A172 (cell line): ENCODE data around the gene NLK. TPM values are rescaled to one million over a fixed set of nuclear protein-coding genes. Genes with fewer than 3 reads are reported as not detected.
"Not testable (repeated sequence)": the region's sequence is repeated elsewhere in the genome, so short reads cannot be mapped to it uniquely, and the experiment has no call there.

Experiments used
- DNase-seq: peaks from one replicate; pipeline ENCODE4 v3.0.0-alpha.2; 2015; ENCODE audit warnings: low spot score
- total RNA-seq: library from RNA; depleted of rRNA; stranded (reverse); fragments of >200 nt; shearing (Covaris generic); gene quantifications from 2 replicates; pipeline ENCODE4 v1.2.3, GENCODE V29; 2014

Gene NLK
- total RNA-seq, 1 experiment from 2014 or later, result 18.5 TPM

GRCh38 chr17:28155405-28155804 lies 112.9 kb downstream of the NLK start:
- DNase-seq, result not testable (repeated sequence)

- no peak for DNase-seq
Observed at GRCh38 chr17:28159004-28159403, 116.5 kb downstream of the NLK start.

- DNase-seq, result no peak
Observed at GRCh38 chr17:28159924-28160323, 117.4 kb downstream of the NLK start.

GRCh38 chr17:28160610-28161009 lies 118.1 kb downstream of the NLK start:
- no peak for DNase-seq

- no peak for DNase-seq
Observed at GRCh38 chr17:28161311-28161710, 118.8 kb downstream of the NLK start.

- no peak for DNase-seq
Observed at GRCh38 chr17:28166478-28166877, 124.0 kb downstream of the NLK start.

GRCh38 chr17:28169621-28170349 lies 127.3 kb downstream of the NLK start:
- no peak for DNase-seq

- no peak for DNase-seq
Observed at GRCh38 chr17:28170771-28171170, 128.3 kb downstream of the NLK start.

GRCh38 chr17:28173031-28173561 lies 130.6 kb downstream of the NLK start:
- DNase-seq, result no peak

GRCh38 chr17:28173801-28174200 lies 131.3 kb downstream of the NLK start:
- DNase-seq, result no peak

GRCh38 chr17:28174352-28175046 lies 132.0 kb downstream of the NLK start:
- peak; percentile 10 for DNase-seq

- no peak for DNase-seq
Observed at GRCh38 chr17:28177351-28177750, 134.9 kb downstream of the NLK start.

GRCh38 chr17:28178800-28179199 lies 136.3 kb downstream of the NLK start:
- DNase-seq, result no peak

GRCh38 chr17:28180449-28180848 lies 138.0 kb downstream of the NLK start:
- no peak for DNase-seq

- no peak for DNase-seq
Observed at GRCh38 chr17:28181568-28181967, 139.1 kb downstream of the NLK start.

- DNase-seq, result no peak
Observed at GRCh38 chr17:28182559-28182958, 140.1 kb downstream of the NLK start.

- no peak for DNase-seq
Observed at GRCh38 chr17:28185658-28186057, 143.2 kb downstream of the NLK start.

- DNase-seq, result not testable (repeated sequence)
Observed at GRCh38 chr17:28186472-28186871, 144.0 kb downstream of the NLK start.

- DNase-seq, result no peak
Observed at GRCh38 chr17:28187931-28188330, 145.5 kb downstream of the NLK start.

GRCh38 chr17:28188841-28189263 lies 146.4 kb downstream of the NLK start:
- no peak for DNase-seq

- no peak for DNase-seq
Observed at GRCh38 chr17:28189667-28190066, 147.2 kb downstream of the NLK start.

GRCh38 chr17:28191018-28191417 lies 148.5 kb downstream of the NLK start:
- DNase-seq, result no peak

- DNase-seq, result no peak
Observed at GRCh38 chr17:28193241-28193640, 150.8 kb downstream of the NLK start.
